ENCODE measurements around the gene BMP3.

The BMP3 gene

GRCh38 chr4:81042578-81043365 lies 12.3 kb downstream of the BMP3 start:
- DNase-seq: no peak

DNA sequence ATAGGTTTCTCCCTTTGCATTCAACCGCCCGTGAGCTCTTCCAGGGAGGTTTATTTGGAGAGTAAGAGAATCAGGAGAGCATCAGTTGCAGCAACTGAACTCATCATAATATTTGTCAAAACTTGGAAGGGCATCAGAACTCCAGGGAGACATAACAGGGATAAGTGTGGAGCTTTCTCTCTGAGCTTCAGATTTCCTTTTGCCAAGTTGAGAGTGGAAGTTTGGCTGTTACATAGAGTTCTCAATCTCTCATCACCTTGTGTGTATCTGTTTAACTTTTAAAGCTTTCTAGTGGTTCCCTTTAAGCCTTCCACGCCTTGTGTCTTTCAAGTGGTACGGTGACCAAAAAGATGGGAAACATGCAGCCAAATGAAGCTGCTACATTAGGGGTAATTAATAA lies 18.8 kb downstream of the BMP3 start:
- no peak for DNase-seq

DNA sequence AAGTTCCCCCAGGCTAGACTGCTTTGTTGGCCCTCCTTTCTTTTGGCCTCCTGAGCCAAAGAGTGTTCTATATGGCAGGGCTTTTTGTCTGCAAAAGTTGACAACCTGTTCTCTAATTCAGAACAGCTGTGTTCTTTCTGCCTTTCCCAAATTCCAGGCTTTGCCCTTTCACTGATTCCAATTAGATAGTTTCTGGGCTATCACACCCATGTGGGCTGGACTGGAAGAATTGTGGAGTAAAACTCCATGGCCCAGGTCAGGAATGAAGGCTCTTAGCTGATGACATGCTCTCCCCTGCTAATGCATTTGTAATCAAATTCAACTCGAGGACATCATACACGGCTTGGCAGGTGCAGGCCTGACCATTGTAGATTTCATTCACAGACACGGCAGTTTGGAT lies 19.4 kb downstream of the BMP3 start:
- no peak for DNase-seq

DNA sequence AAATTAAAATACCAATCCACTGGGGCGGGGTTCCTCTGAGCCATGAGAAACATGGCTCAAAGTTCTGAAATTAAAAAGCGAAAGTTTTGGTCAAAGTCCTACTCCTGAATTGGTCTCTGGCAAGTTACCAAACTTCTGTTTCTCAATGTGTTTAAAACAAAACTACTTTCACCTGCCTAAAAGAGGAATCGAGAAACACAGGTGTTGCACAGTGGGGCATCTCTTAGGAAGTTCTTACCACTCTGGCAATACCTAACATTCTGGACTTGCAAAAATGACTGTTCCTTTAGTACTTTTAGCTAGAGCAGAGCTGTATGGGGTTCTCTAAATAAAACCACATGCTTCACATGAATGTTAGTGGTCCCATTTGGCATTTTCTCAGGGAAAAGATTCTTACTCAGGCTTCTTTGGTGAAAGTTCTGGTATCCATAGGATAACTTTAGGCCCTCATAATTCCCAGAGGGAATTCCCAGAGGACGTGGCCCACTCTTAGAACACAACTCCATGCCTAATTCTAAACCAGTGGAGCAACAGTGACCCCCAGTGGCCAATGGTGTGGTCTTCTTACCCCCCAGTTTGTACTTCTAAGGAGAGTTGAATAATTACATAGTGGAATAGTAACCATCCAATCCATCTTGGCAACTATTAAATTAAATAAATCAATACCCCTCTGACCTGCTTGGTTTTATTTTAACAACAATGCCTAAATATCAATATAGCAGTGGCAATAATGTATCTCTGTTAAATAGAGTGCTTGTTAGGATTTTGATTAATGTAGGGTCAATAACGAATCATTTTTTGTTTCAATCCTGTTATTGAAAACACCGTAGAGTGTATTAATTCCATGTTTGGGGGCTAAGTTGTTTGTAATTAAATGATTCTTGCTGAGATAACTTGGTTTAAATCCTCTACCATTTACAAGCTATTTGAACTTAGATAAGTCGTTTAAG lies 21.9 kb downstream of the BMP3 start:
- DNase-seq: peak; percentile 34

DNA sequence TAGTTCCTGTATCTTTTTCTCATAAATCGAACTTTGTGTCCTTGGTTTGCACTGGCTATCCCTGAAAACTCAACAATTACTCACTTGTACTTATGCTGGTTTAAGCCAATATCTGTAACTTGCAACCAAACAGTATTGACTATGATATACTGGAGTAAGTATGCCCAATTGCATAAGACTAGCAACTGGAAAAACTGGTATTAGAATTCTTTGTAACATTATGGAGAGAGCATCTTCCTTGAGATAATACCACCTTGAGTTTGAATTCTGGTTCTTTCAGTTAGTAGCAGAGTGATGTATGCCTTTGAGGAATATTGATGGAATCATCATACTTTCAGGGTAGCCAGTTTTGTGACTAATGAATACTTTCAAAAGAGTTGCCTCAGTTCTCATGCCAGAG lies 28.1 kb downstream of the BMP3 start:
- DNase-seq: no peak

DNA sequence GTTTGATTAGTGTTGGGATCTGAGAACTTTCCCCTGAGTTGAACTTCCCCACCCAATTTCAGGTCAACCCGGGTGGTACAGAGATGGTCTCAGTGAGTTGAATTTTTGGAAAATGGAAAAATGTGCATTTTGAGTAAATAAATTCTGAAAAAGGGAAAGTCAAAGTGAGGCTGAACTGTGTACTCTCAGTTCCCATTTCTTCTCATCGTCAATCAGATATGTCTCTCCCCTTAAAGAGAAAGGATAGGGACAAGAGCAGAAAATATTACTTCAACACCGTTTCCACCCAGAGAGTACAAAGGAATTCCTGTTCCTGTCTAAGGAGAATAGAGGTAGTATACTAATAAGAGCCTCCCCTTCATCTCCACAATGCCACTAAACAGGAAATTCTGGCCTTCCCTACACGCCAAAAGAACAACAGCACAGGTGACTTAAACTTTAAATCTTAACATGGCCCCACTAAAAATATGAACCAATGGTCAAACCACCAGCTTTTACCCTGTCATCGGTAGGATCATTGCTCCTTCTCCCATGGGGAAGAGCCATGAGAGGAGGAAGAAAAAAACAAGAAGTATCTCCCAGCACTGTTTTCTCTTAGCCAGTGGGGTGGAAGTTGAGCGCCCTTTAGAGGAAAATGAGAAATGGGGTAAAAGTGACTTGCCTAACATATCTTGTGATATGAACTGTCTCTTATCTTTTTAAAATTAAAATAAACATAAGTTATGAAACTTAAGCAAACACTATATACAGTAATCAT lies 30.3 kb downstream of the BMP3 start:
- no peak for DNase-seq

DNA sequence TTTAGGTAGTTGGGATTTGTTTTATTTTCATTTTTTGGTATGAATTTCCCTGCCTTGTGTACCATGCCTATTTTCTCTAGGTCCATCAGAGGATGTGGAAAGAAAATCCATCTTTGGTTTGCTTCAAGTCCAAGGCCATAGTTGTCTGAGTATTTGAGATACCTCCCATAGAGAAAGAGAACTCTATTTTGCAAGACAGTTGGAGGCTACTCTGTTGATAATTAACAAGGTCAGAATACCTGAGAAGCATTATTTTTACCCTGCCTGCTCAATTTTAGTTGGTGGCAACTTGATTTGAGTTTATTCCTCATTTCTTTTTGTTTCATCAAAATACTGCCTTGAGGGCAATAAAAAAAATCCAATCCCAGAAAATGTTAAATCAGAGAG lies 30.8 kb downstream of the BMP3 start:
- no peak for DNase-seq

- DNase-seq: no peak
These were observed 31.5 kb downstream of the BMP3 start for GRCh38 chr4:81062001-81062400.

GRCh38 chr4:81065446-81065845 lies 34.9 kb downstream of the BMP3 start:
- DNase-seq: no peak

GRCh38 chr4:81069706-81070331 lies 39.3 kb downstream of the BMP3 start:
- peak; percentile 74 for DNase-seq

DNA sequence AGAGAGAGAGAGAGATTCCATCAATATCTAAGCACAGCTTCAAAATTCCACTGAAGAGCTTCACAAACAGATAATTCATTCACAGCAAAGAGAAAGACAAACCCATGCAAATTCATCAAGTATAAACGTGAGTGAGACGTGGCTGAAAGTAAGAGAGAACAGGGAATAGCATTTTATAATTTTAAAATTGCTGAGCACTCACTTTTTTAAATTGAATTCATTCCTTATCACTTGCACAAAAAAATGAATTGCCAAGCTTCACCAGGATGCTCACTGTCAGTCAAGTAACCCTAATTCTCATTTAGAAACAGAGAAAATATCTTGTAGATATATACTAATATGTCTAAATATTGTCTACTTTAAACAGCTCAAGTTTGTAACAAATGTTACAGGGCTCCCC lies 40.5 kb downstream of the BMP3 start:
- DNase-seq: no peak

DNA sequence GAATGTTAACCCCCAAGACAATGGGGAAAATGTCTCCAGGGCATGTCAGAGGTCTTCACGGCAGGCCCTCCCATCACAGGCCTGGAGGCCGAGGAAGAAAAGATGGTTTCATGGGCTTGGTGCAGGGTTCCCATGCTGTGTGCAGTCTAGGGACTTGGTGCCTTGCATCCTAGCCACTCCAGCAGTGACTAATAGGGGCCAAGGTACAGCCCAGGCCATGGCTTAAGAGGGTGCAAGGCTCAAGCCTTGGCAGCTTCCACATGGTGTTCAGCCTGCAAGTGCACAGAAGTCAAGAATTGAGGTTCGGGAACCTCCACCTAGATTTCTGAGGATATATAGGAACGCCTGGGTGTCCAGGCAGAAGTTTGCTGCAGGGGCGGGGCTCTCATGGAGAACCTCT lies 50.6 kb downstream of the BMP3 start:
- DNase-seq: no peak

GRCh38 chr4:81084029-81084428 lies 53.5 kb downstream of the BMP3 start:
- no peak for DNase-seq

DNA sequence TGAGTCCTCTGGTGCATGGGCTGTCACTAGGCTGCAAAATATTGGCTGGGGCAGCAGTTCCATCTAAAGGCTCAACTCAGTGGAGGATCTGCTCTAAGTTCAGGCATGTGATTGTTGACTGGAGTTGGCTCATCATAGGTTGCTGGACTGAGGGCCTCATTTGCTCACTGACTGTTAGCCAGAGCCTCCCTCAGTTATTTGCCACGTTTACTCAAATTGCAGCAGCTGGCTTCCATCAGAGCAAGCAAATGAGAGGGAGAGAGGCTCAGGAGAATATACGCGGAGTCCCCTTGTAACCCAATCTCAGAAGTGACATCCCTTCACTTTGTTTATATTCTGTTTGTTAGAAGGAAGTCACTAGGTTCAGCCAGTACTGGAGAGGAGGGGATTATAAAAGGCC lies 54.1 kb downstream of the BMP3 start:
- DNase-seq: no peak

GRCh38 chr4:81085291-81085690 lies 54.8 kb downstream of the BMP3 start:
- DNase-seq: no peak

GRCh38 chr4:81085979-81086378 lies 55.5 kb downstream of the BMP3 start:
- no peak for DNase-seq

GRCh38 chr4:81093720-81094401 lies 63.4 kb downstream of the BMP3 start:
- no peak for DNase-seq

DNA sequence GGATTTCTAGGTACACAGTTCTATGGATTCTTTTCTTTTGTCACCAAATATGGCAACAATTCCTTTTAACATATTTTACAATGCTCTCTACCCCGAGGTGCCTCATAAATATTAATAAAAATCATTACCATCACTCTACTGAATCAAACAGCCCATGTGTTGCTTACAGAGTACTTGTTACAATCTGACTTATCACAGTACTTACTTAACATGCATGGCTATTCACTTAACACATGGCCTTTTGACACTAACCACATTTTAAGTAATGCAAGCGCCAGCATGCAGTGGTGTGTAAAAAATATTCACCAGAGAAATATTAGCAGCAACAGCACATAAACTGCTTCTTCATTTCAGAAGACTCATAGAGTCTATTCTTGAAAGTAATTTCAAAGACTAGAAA lies 64.9 kb downstream of the BMP3 start:
- no peak for DNase-seq

GRCh38 chr4:81096566-81096965 lies 66.1 kb downstream of the BMP3 start:
- no peak for DNase-seq

DNA sequence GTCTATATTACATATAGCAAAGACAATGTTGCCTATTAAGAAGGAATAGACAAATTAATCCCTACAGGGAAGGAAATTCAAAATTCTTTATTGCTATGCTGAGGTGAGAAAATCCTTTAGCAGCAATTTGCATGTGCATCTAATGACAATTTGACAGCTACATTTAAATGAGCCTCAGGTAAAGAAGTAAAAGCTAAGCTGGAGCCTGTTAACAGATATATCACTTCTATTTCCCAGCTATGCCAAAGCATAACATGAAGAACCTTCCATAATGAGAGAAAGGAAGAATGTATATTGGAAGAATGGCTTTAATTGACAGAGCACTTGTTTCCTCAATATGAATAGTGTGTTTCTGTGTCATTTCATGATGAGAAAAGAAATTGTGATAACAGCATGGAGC lies 71.6 kb downstream of the BMP3 start:
- DNase-seq: no peak

GRCh38 chr4:81106150-81106549 lies 75.6 kb downstream of the BMP3 start:
- DNase-seq: no peak

Data from NCI-H2107 (cell line).